Heart left ventricle (tissue), 16 donors: ENCODE measurements around the gene FOXF2. TPM values are rescaled to one million over a fixed set of nuclear protein-coding genes. Genes with fewer than 3 reads are reported as not detected.

ENCODE experiments used
- ATAC-seq, 4 donors: fragments of 200-7000 bp; cut with Tn5 transposase; one replicate each; pipeline ENCODE4 v1.9.1; 2020 to 2022; ENCODE audit warnings: moderate library complexity in 4 of 4, mild to moderate bottlenecking in 3 of 4, moderate number of reproducible peaks in 1 of 4
- DNase-seq, 5 donors: peaks; one replicate each; pipeline ENCODE4 v3.0.0-alpha.2; 2020
- H3K27ac ChIP-seq, 12 donors: fragments of 200-600 bp; sonication (generic) in 4 of 12; one replicate each; pipeline versions ENCODE4 v1.5.0 to v1.8.0; 2016 to 2022; ENCODE audit warnings: mild to moderate bottlenecking in 2 of 12
- H3K27me3 ChIP-seq, 9 donors: fragments of 200-600 bp; sonication (generic) in 2 of 9; one replicate each; pipeline versions ENCODE4 v1.5.1 to v1.8.0; 2016 to 2022; ENCODE audit warnings: mild to moderate bottlenecking in 3 of 9
- H3K36me3 ChIP-seq, 9 donors: fragments of 200-600 bp; sonication (generic) in 2 of 9; one replicate each; pipeline versions ENCODE4 v1.5.0 to v1.8.0; 2018 to 2022; ENCODE audit warnings: mild to moderate bottlenecking in 2 of 9
- H3K4me1 ChIP-seq, 12 donors: fragments of 200-600 bp; sonication (generic) in 4 of 12; one replicate each; pipeline versions ENCODE4 v1.5.0 to v1.8.0; 2016 to 2022; ENCODE audit warnings: mild to moderate bottlenecking in 3 of 12
- H3K4me3 ChIP-seq, 12 donors: fragments of 200-600 bp; sonication (generic) in 4 of 12; one replicate each; pipeline versions ENCODE4 v1.5.0 to v1.8.0; 2017 to 2022; ENCODE audit warnings: mild to moderate bottlenecking in 9 of 12, moderate library complexity in 4 of 12
- H3K9me3 ChIP-seq, 12 donors: fragments of 200-600 bp; sonication (generic) in 4 of 12; one replicate each; pipeline versions ENCODE4 v1.5.0 to v1.8.0; 2016 to 2022; ENCODE audit warnings: mild to moderate bottlenecking in 1 of 12
- POLR2A ChIP-seq, 2 donors: fragments of 450-650 bp; IDR thresholded peaks; one replicate each; pipeline ENCODE4 v1.6.1; 2017; ENCODE audit warnings: antibody characterized with exemption in 2 of 2, mild to moderate bottlenecking in 2 of 2, moderate library complexity in 2 of 2
- WGBS, 4 donors: extraction: QIAGEN DNeasy Blood & Tissue Kit in 2 of 4; methylation state at CpG; one replicate each; pipeline versions ENCODE4 v1.1.5 to v1.1.7; 2013 to 2018; 5-methylcytosine and 5-hydroxymethylcytosine counted together
- intact Hi-C, 10 donors: fragments of 100-400 bp; cut with DNase I; formaldehyde crosslinking; loops; one replicate each; pipeline versions ENCODE4 v1.11.1 to v1.14.2; 2022
- polyA plus RNA-seq, 2 donors: library from polyadenylated mRNA; stranded (reverse); fragments of 200-250 nt; gene quantifications; one replicate each; pipeline ENCODE4 v1.2.3, GENCODE V29; 2013
- total RNA-seq, 9 donors: library from RNA; depleted of rRNA in 2 of 9; stranded (reverse); fragments of >200 nt in 2 of 9; fragmentation: NEBNext Ultra II Directional in 3 of 9; extraction: Animal tissue kit (Norgen Biotek cat#: 25700) in 3 of 9; gene quantifications; one replicate each; pipeline versions ENCODE4 v1.1.0 to v1.2.4, GENCODE V29; 2016 to 2023
- TF ChIP-seq, protein P1 (sequence below), 12 donors: fragments of 200-600 bp; sonication (generic) in 4 of 12; IDR thresholded peaks; one replicate each; pipeline versions ENCODE4 v1.5.0 to v1.8.0; 2018 to 2022; ENCODE audit warnings: antibody characterized with exemption in 12 of 12, mild to moderate bottlenecking in 5 of 12
- donor health status: ischemic (EF 13 %, LVEDD 7.1; RV severe dilation, severe dysfunction).
- donor health status: healthy with polysubstance abuse.
- donor health status: DM: no; HTN: yes; CAD: no.
- donor health status: DM: no; HTN: no; CAD: no.
- donor health status: ischemic (EF 25% LVEDD 6.9; RV normal size, moderate dysfunction).
- donor health status: ischemic (EF 25% LVEDD 5.7; RV mildly dilated, moderate dysfunction).
- donor health status: healthy.
- donor health status: DM: yes; HTN: yes; CAD: no.
- donor health status: ischemic (EF 35%, LVEDD 5.7; RV mildly dilated, moderate dysfunction).
- donor health status: nonischemic (EF 11% LVEDD 7.7; RV severe dilation, severe dysfunction).
- donor health status: DM: yes; HTN: yes; CAD: no.
- donor health status: PGD.
- donor health status: ischemic (EF 29% LVEDD 5.4; RV normal size, mild dysfunction).
- donor health status: nonischemic (EF 23%, LVEDD 6.1; RV moderate dilation, normal function).

The FOXF2 gene
- total and polyA plus RNA-seq, 11 donors = 0.09 to 0.35 (median 0.16) TPM; not detected in 2

DNA sequence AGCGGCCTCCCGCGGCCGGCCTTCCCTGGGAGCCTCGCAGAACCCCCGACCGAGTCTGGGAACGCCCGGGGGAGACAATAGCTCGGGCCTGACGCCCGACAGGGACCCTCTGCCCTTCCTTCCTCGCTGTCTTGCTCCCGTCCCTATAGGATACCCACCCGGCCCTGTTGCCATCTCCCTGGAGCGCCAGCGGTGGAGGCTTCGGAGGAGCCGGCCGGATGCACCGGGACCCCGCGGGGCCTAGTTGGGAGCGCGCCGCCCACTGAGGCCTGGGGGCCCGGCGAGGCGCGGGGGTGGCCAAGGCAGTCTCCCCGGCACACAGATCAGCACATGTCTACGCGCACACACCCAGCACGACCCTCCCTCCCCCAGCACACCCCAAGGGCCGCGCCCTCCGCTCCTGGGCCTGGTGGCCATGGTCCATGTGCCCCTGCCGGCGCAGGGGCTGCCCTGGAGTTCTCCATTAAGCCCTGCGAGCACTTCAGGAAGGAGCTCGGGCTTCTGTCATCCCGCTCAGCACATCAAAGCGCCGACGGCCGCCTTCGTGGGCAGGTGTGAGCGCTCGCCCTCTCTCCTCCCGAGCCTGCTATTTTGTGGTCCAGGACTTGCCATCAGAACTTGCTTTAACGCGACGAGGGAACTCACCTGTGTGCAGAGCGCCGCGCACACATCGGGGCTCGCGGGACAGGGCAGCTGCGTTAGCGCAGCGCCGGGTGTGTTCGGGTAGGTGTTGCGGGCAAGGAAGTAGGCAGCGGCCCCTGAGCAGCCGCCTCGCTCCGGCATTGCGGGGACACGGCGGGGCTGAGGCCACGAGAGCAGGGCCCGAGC lies 3.7 kb downstream of the FOXF2 start:
- H3K36me3 ChIP-seq = no peaks in the 10 kb centered on the region
- peak in 1 of 5 donors; percentile 52 for DNase-seq
- 6 to 17% (median 11%) methylated on average over 52 to 74 of the region's 74 CpGs for WGBS, 4 donors
- ATAC-seq = no peak
- H3K4me1 ChIP-seq = peaks cover 0 to 52% (median 12%) of the 10 kb centered on the region in 12 donors
- peak overlapping the region in 1 of 12 donors; percentile 87 for H3K27ac ChIP-seq
- no peak for TF ChIP-seq POLR2A (IDR thresholded peaks at IDR 0.05)
- TF ChIP-seq, protein P1, sequence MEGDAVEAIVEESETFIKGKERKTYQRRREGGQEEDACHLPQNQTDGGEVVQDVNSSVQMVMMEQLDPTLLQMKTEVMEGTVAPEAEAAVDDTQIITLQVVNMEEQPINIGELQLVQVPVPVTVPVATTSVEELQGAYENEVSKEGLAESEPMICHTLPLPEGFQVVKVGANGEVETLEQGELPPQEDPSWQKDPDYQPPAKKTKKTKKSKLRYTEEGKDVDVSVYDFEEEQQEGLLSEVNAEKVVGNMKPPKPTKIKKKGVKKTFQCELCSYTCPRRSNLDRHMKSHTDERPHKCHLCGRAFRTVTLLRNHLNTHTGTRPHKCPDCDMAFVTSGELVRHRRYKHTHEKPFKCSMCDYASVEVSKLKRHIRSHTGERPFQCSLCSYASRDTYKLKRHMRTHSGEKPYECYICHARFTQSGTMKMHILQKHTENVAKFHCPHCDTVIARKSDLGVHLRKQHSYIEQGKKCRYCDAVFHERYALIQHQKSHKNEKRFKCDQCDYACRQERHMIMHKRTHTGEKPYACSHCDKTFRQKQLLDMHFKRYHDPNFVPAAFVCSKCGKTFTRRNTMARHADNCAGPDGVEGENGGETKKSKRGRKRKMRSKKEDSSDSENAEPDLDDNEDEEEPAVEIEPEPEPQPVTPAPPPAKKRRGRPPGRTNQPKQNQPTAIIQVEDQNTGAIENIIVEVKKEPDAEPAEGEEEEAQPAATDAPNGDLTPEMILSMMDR (IDR thresholded peaks at IDR 0.05) = no peak
- intact Hi-C loops = loop anchor here in 4 of 10 donors (5.0 to 10.0 kb wide), 3 partner anchors 481 to 798 kb away; no protein-coding TSS in a partner anchor
- peak overlapping the region in 8 of 12 donors; percentile 3 to 38 (median 28) for H3K4me3 ChIP-seq
- H3K9me3 ChIP-seq = no peaks in the 10 kb centered on the region
- peaks cover 41 to 96% (median 87%) of the 10 kb centered on the region in 9 donors for H3K27me3 ChIP-seq

DNA sequence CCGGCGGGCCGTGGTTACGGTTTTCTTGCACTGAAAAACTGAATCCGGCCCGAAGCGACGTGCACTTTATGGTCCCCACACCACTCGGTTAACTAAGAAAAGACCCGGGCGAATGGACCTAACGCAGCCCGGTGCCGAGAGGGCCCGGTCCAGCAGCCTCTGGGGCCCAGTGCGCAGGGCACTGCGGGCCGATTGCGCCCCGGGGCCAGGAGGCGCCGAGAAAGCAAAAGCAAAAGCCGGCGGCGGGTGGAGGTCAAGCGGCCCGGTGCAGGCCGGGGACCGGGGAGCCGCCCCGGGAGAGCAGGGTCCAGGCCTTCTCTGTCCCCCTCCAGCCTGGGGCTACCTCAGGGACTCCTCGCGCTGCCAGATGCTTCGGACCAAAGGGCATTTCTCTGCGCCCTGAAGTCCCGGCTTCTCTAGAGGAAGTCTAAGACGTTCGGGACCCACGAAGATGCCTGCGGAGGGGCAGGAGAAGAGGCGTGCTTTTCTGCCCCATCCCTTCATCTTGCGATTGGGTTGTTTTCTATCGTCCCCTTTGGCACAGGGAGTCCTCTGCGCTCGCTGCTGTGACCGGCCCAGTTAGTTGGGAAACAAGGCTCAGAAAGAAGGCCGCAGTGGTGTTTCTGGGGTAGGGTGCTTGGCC lies 4.4 kb downstream of the FOXF2 start:
- Histone ChIP-seq H3K36me3 (no peaks in the 10 kb centered on the region), H3K27me3 (peaks cover 38 to 96% (median 85%) of the 10 kb centered on the region in 9 donors), H3K9me3 (no peaks in the 10 kb centered on the region), H3K4me1 (peaks cover 0 to 44% (median 11%) of the 10 kb centered on the region in 12 donors), H3K4me3 (peak overlapping the region in 8 of 12 donors; percentile 3 to 38 (median 28)), H3K27ac (peak overlapping the region in 1 of 12 donors; percentile 87)
- DNase-seq (peak in 1 of 5 donors; percentile 57), ATAC-seq (no peak)
- intact Hi-C loops = loop anchor here in 4 of 10 donors (5.0 to 10.0 kb wide), 3 partner anchors 481 to 799 kb away; no protein-coding TSS in a partner anchor
- no peak for TF ChIP-seq POLR2A (IDR thresholded peaks at IDR 0.05)
- TF ChIP-seq, protein P1 (IDR thresholded peaks at IDR 0.05) = no peak
- 9 to 15% (median 12%) methylated on average over 42 to 47 of the region's 47 CpGs for WGBS, 4 donors

DNA sequence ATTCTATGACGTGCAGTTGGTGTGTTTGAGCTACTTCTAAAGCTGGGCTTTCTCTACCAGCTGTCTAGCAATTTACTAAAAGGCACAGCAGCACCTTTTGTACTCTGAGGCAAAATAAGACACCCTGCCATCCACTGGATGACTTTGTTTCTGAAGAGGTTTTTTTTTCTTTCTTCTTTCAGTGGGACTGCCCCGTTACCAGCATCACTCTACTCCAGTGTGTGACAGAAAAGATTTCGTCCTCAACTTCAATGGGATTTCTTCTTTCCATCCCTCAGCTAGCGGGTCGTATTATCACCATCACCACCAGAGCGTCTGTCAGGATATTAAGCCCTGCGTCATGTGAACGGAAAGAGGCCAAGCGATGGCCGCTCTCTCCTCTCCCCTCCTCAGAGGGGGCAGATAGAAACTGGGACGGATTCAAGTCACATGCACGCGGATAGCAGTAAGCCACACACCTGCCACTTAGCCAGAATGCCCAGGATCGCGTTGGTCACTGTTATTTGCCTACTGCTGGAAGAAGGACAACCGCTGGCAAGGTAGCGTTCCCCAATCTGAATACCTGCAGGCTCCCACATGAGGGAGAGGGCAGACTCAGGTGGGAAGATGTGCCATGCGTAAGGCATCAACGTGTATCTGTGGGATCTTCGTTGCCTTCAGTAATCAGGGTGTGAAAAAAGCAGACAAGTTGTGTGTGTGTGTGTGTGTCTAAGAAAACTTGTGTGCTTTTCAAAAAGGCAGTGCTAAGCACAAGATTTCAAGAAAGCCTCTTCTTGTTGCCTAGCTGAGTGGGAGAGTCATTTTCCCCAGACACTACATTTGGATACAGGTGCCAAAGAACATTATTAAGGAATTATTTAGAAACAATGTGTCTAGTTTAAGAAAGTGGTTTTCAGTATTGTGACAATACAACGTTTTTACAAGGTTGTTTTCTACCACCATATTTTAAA lies 5.4 kb downstream of the FOXF2 start:
- ATAC-seq (no peak), DNase-seq (peak in 1 of 5 donors; percentile 24)
- H3K4me3 ChIP-seq = no peak overlapping the region
- peak overlapping the region in 1 of 12 donors; percentile 87 for H3K27ac ChIP-seq
- no peaks in the 10 kb centered on the region for H3K36me3 ChIP-seq
- WGBS, 4 donors = 37 to 49% (median 43%) methylated on average over 21 of the region's 21 CpGs
- H3K4me1 ChIP-seq = peaks cover 0 to 34% (median 7%) of the 10 kb centered on the region in 12 donors
- intact Hi-C loops = loop anchor here (5.0 to 10.0 kb wide), 6 partner anchors 482 to 802 kb away; no protein-coding TSS in a partner anchor
- H3K27me3 ChIP-seq = peaks cover 33 to 98% (median 86%) of the 10 kb centered on the region in 9 donors
- no peaks in the 10 kb centered on the region for H3K9me3 ChIP-seq
- no peak for TF ChIP-seq POLR2A (IDR thresholded peaks at IDR 0.05)
- TF ChIP-seq, protein P1 (IDR thresholded peaks at IDR 0.05) = no peak
